GM12878 (cell line): ENCODE results near the gene SPTBN1. TPM values are rescaled to one million over a fixed set of nuclear protein-coding genes. Genes with fewer than 3 reads are reported as not detected.
A peak's percentile ranks its signal among the peaks of the same experiment; 100 is the strongest.

Experiments used
- ATAC-seq: fragments of 200-7000 bp; cut with Tn5 transposase; 3 replicates; pipeline ENCODE4 v1.9.1; 2020; ENCODE audit warnings: mild to moderate bottlenecking, moderate library complexity
- BruUV-seq: library from RNA; stranded (reverse); fragments of 400-500 nt; replicated peaks from 2 replicates; lab custom pipeline; 2021; lab: Mats Ljungman, UMichigan
- CTCF ChIA-PET: fragments of 300-600 bp; sonication (Branson Sonifier 250); formaldehyde crosslinking; extraction: SDS; loops from one replicate; lab custom pipeline; 2021; ENCODE audit warnings: inconsistent platforms; lab: Yijun Ruan, JAX
- POLR2A ChIA-PET: fragments of 350-600 bp; formaldehyde crosslinking; extraction: SDS; loops from one replicate; lab custom pipeline; 2021; ENCODE audit warnings: inconsistent platforms; lab: Charles Lee
- RAD21 ChIA-PET: fragments of 300-600 bp; sonication (Branson Sonifier 250); formaldehyde crosslinking; loops from one replicate; lab custom pipeline; 2023; ENCODE audit warnings: antibody characterized with exemption; ENCODE audit not compliant: unreplicated experiment; lab: Charles Lee
- SMC1A ChIA-PET: fragments of 300-600 bp; sonication (Branson Sonifier 250); formaldehyde crosslinking; loops from one replicate; lab custom pipeline; 2023; ENCODE audit not compliant: unreplicated experiment, uncharacterized antibody; lab: Charles Lee
- DNase-seq: peaks from one replicate; pipeline ENCODE4 v3.0.0-alpha.2; 2011; ENCODE audit warnings: low read depth, low spot score
- FAIRE-seq: peaks from 3 replicates; lab custom pipeline; 2011; peaks lifted over from hg19 to GRCh38; lab: Jason Lieb, UNC
- H2AFZ ChIP-seq: 2 replicates; pipeline ENCODE4 v1.6.0; 2011; ENCODE audit warnings: low read depth, low read length, control low read depth; ENCODE audit not compliant: control insufficient read depth
- H3K27ac ChIP-seq: 2 replicates; pipeline ENCODE4 v1.5.1; 2011; ENCODE audit warnings: control low read depth; ENCODE audit not compliant: control insufficient read depth, insufficient read depth
- H3K27me3 ChIP-seq, 2 experiments: replicated peaks in 1 of 2; 2 replicates each; pipeline versions ENCODE4 v1.6.0 to v1.6.1; 2011; ENCODE audit warnings: low read length in 1 of 2; ENCODE audit not compliant: control insufficient read depth in 2 of 2, insufficient read depth in 2 of 2
- H3K36me3 ChIP-seq, 2 experiments: 2 replicates each; pipeline ENCODE4 v1.5.1; 2011; ENCODE audit warnings: low read length in 1 of 2; ENCODE audit not compliant: control insufficient read depth in 2 of 2, insufficient read depth in 2 of 2
- H3K4me1 ChIP-seq: 2 replicates; pipeline ENCODE4 v1.6.1; 2011; ENCODE audit warnings: mild to moderate bottlenecking, low read length, moderate library complexity, mixed read lengths; ENCODE audit not compliant: control insufficient read depth, insufficient read depth
- H3K4me2 ChIP-seq: 2 replicates; pipeline ENCODE4 v1.6.0; 2011; ENCODE audit warnings: control low read depth; ENCODE audit not compliant: control insufficient read depth, insufficient read depth
- H3K4me3 ChIP-seq: fragments of 200-600 bp; sonication (generic); 2 replicates; pipeline ENCODE4 v1.5.1; 2016
- H3K79me2 ChIP-seq: 2 replicates; pipeline ENCODE4 v1.6.0; 2011; ENCODE audit warnings: low read length; ENCODE audit not compliant: control insufficient read depth, insufficient read depth
- H3K9ac ChIP-seq: 2 replicates; pipeline ENCODE4 v1.8.0; 2011; ENCODE audit warnings: low read length, control low read depth, mixed read lengths; ENCODE audit not compliant: control insufficient read depth, insufficient read depth
- H3K9me3 ChIP-seq: replicated peaks from 3 replicates; pipeline ENCODE4 v1.5.1; 2011; ENCODE audit warnings: mild to moderate bottlenecking, low read length; ENCODE audit not compliant: control insufficient read depth, insufficient read depth
- H4K20me1 ChIP-seq: 2 replicates; pipeline ENCODE4 v1.6.0; 2011; ENCODE audit not compliant: control insufficient read depth, insufficient read depth
- ASH2L ChIP-seq: fragments of 300-600, 200-600 bp; sonication (generic); IDR thresholded peaks from 2 replicates; pipeline ENCODE4 v1.6.1; 2017; ENCODE audit warnings: low read depth, mild to moderate bottlenecking, borderline replicate concordance
- BMI1 ChIP-seq: fragments of 450-650 bp; IDR thresholded peaks from 2 replicates; pipeline ENCODE4 v1.6.1; 2016; ENCODE audit warnings: mild to moderate bottlenecking, moderate library complexity, borderline replicate concordance
- CHD1 ChIP-seq: IDR thresholded peaks from 2 replicates; pipeline ENCODE4 v1.6.1; 2012; ENCODE audit warnings: low read depth, low read length, improper control_type of control experiment
- ELK1 ChIP-seq: IDR thresholded peaks from 2 replicates; pipeline ENCODE4 v1.6.1; 2012; ENCODE audit warnings: low read depth, low read length, improper control_type of control experiment
- MYB ChIP-seq: fragments of 150-350 bp; IDR thresholded peaks from 2 replicates; pipeline ENCODE4 v1.6.1; 2014; ENCODE audit warnings: mild to moderate bottlenecking, low read depth, low read length, borderline replicate concordance
- PRDM15 ChIP-seq: fragments of 450-650 bp; formaldehyde crosslinking; IDR thresholded peaks from 2 replicates; pipeline ENCODE4 v1.4.0; 2020; ENCODE audit warnings: mild to moderate bottlenecking, moderate library complexity
- RELA ChIP-seq: fragments of 450-650 bp; IDR thresholded peaks from 2 replicates; pipeline ENCODE4 v1.8.0; 2014; ENCODE audit warnings: borderline replicate concordance; ENCODE audit not compliant: partially characterized antibody
- SREBF1 ChIP-seq: IDR thresholded peaks from 2 replicates; pipeline ENCODE4 v1.6.1; 2012; ENCODE audit warnings: mild to moderate bottlenecking, low read length
- TBL1XR1 ChIP-seq: IDR thresholded peaks from 2 replicates; pipeline ENCODE4 v1.6.1; 2012; ENCODE audit warnings: low read depth, low read length, improper control_type of control experiment
- USF1 ChIP-seq: IDR thresholded peaks from 2 replicates; pipeline ENCODE4 v1.6.1; 2011; ENCODE audit warnings: borderline replicate concordance, low read depth, mild to moderate bottlenecking, moderate library complexity, mixed read lengths, low read length; ENCODE audit not compliant: insufficient read depth; ENCODE audit errors: extremely low read length
- ZBTB40 ChIP-seq: fragments of 450-650 bp; IDR thresholded peaks from 2 replicates; pipeline ENCODE4 v1.6.1; 2016; ENCODE audit warnings: mild to moderate bottlenecking, moderate library complexity, borderline replicate concordance
- ZSCAN29 ChIP-seq: fragments of 450-650 bp; IDR thresholded peaks from 2 replicates; pipeline ENCODE4 v1.6.1; 2017; ENCODE audit warnings: mild to moderate bottlenecking, moderate library complexity
- WGBS: methylation state at CpG from one replicate; pipeline ENCODE4 v1.1.6; 2016; ENCODE audit warnings: low lambda C conversion rate; ENCODE audit not compliant: insufficient replicate concordance, insufficient coverage; ENCODE audit errors: missing lambda C conversion rate; 5-methylcytosine and 5-hydroxymethylcytosine counted together
- in situ Hi-C: fragments of 300-500 bp; cut with MboI; formaldehyde crosslinking; loops from 9 replicates; pipeline ENCODE4 v1.14.3; 2018; ENCODE audit warnings: mixed read lengths
- intact Hi-C: fragments of 100-400 bp; cut with micrococcal nuclease; formaldehyde crosslinking; loops from one replicate; pipeline ENCODE4 v1.14.2; 2022; ENCODE audit not compliant: unreplicated experiment
- polyA plus RNA-seq, 11 experiments: library from polyadenylated mRNA; depleted of rRNA in 4 of 11; unstranded in 6 of 11; stranded (reverse) in 5 of 11; fragments of >200 nt; fragmentation: Nextera tagmentation in 4 of 11; fragmentation: Illumina TruSeq in 1 of 11; extraction: Ambion mirVana in 4 of 11; extraction: Trizol in 1 of 11; gene quantifications; 1 replicate in 1 of 11; 2 replicates in 10 of 11; pipeline versions ENCODE4 v1.2.1 to v1.2.3, GENCODE V29; 2011 to 2016; ENCODE audit warnings: inconsistent platforms in 2 of 11, missing spikeins in 2 of 11, low read depth in 1 of 11
- total RNA-seq, 4 experiments: library from RNA; depleted of rRNA in 3 of 4; stranded (reverse); fragments of >200 nt in 3 of 4; fragmentation: Illumina TruSeq in 1 of 4; extraction: Trizol in 1 of 4; gene quantifications; 2 replicates each; pipeline versions ENCODE4 v1.2.1 to v1.2.3, GENCODE V29; 2013 to 2021

SPTBN1 gene
- total and polyA plus RNA-seq, 10 of the 15 experiments (the other 5 are each of a cell fraction or from before 2014, with no cell fraction given): 20.6 to 154 (median 76.7) TPM

- H3K27ac ChIP-seq: peak overlapping the region; percentile 100
- intact Hi-C loops (loop anchor here (10.0 kb wide), 1 partner anchor 604 kb away; no protein-coding TSS in a partner anchor), in situ Hi-C loops (no loop called here)
- 0% methylated on average over 5 of the region's 5 CpGs for WGBS
- ATAC-seq: peak; percentile 23
- peak; percentile 87 for DNase-seq
- H3K4me3 ChIP-seq: peak overlapping the region; percentile 59
- ChIA-PET POLR2A (interaction anchor here (0.5 to 18.4 kb wide), 9 partner anchors 8 to 717 kb away, joined by 3 to 504 read pairs (median 4); no protein-coding TSS in a partner anchor), CTCF (interaction anchor here (0.6 to 8.4 kb wide), 6 partner anchors 8 to 66 kb away, joined by 3 to 79 read pairs (median 4); no protein-coding TSS in a partner anchor), RAD21 (interaction anchor here (0.8 to 10.5 kb wide), 6 partner anchors 9 to 109 kb away, joined by 3 to 195 read pairs (median 50); no protein-coding TSS in a partner anchor), SMC1A (interaction anchor here (0.9 to 21.8 kb wide), 7 partner anchors 6 to 109 kb away, joined by 3 to 569 read pairs (median 20); no protein-coding TSS in a partner anchor)
- H3K4me1 ChIP-seq: peaks cover 61% of the 10 kb centered on the region
- BruUV-seq: no TSS peak
- no peak overlapping the region for H2AFZ ChIP-seq
- H3K27me3 ChIP-seq: no peaks in the 10 kb centered on the region
- H3K9ac ChIP-seq: peak overlapping the region; percentile 80
- H3K79me2 ChIP-seq: peaks cover 99% of the 10 kb centered on the region
- peaks cover 0 to 8% of the 10 kb centered on the region in 2 experiments; a peak in 2 of 4 replicates for H3K36me3 ChIP-seq
- FAIRE-seq: peak; percentile 52
- H3K4me2 ChIP-seq: peak overlapping the region; percentile 97
- H3K9me3 ChIP-seq: no peaks in the 10 kb centered on the region
- no peaks in the 10 kb centered on the region for H4K20me1 ChIP-seq
- no peak for TF ChIP-seq ELK1
- TF ChIP-seq ZBTB40: no peak
- no peak for TF ChIP-seq BMI1
- no peak for TF ChIP-seq ASH2L
- no peak for TF ChIP-seq MYB
- no peak for TF ChIP-seq USF1
- TF ChIP-seq SREBF1: no peak
- peak; percentile 76; the same call in 1 of the 2 replicates for TF ChIP-seq CHD1
- no peak for TF ChIP-seq RELA
- 0 out of 2 replicates have a peak, but pooled peaks have one; percentile 25 for TF ChIP-seq TBL1XR1
- peak; percentile 59; the same call in 1 of the 2 replicates for TF ChIP-seq PRDM15
- no peak for TF ChIP-seq ZSCAN29
Measured at GRCh38 chr2:54568876-54569321, 112.8 kb downstream of the SPTBN1 start.
